ENCODE data around the gene SMAD1.

DNA sequence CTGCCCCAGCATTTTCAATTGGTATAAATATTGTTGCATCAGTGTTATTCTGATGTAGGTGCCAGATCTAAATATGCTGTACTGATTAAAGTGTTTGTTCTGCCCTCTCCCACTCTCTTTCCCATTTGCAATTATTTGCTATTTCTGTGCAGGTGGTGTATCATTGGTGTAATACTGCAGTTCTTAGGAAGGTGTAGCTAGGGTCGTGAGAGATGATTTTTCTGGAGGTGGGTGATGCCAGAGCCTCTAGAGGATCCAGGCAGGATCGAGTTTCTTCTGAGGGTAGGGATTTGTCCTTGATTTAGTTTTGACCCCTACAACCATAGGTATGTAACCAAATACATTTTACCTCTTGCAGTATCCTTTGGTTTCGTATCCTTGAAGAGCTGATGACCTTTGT lies 1.9 kb downstream of the SMAD1 start:
- no peak for TF ChIP-seq GATA3 (IDR thresholded peaks at IDR 0.05; ENCODE audit: low read depth, low read length)
- no peak for TF ChIP-seq GATA2 (IDR thresholded peaks at IDR 0.05; ENCODE audit: low read depth, low read length)

All from SH-SY5Y (cell line).